ENCODE data around the gene NABP1. TPM values are rescaled to one million over a fixed set of nuclear protein-coding genes. Genes with fewer than 3 reads are reported as not detected.

NABP1 gene
- total RNA-seq, 4 donors from 2014 or later, result 13.8 to 50.3 (median 23.9) TPM

GRCh38 chr2:191693778-191694177 is 15.8 kb downstream of the NABP1 start:
- TF ChIP-seq POLR2A (IDR thresholded peaks at IDR 0.05), result no peak
- TF ChIP-seq, protein P1, sequence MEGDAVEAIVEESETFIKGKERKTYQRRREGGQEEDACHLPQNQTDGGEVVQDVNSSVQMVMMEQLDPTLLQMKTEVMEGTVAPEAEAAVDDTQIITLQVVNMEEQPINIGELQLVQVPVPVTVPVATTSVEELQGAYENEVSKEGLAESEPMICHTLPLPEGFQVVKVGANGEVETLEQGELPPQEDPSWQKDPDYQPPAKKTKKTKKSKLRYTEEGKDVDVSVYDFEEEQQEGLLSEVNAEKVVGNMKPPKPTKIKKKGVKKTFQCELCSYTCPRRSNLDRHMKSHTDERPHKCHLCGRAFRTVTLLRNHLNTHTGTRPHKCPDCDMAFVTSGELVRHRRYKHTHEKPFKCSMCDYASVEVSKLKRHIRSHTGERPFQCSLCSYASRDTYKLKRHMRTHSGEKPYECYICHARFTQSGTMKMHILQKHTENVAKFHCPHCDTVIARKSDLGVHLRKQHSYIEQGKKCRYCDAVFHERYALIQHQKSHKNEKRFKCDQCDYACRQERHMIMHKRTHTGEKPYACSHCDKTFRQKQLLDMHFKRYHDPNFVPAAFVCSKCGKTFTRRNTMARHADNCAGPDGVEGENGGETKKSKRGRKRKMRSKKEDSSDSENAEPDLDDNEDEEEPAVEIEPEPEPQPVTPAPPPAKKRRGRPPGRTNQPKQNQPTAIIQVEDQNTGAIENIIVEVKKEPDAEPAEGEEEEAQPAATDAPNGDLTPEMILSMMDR (IDR thresholded peaks at IDR 0.05), result no peak
- H3K9me3 ChIP-seq, result no peaks in the 10 kb centered on the region
- no peak overlapping the region for H3K4me3 ChIP-seq
- 59 to 100% methylated on average over 1 of the region's 1 CpG for WGBS, 2 donors
- H3K27me3 ChIP-seq, result no peaks in the 10 kb centered on the region
- H3K36me3 ChIP-seq, result no peaks in the 10 kb centered on the region
- no peak overlapping the region for H3K27ac ChIP-seq
- intact Hi-C loops (cut with DNase I), result loop anchor here (5.0 kb wide), 1 partner anchor 126 kb away; no protein-coding TSS in a partner anchor
- DNase-seq, result no peak
- peaks cover 0 to 37% (median 21%) of the 10 kb centered on the region in 3 donors for H3K4me1 ChIP-seq

DNA sequence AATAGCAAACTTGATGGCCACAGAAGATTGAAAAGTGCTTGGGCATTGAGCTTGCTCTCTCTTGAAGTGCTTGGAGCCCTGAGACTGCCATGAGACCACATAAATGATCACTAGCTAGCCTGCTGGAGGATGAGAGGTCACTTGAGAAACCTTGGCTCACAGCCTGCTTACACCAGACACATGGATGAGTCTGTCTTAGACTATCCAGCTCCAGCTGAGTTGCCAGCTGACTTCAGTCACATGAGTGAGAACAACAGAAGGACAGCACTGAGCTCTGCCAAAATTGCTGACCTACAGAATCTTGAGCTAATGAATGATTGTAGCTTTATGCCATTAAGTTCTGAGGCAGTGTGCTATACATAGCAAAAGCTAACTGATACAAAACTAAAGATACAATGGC is 18.1 kb downstream of the NABP1 start:
- Histone ChIP-seq H3K36me3 (no peaks in the 10 kb centered on the region), H3K27ac (no peak overlapping the region), H3K4me3 (no peak overlapping the region), H3K4me1 (peaks cover 0 to 14% (median 6%) of the 10 kb centered on the region in 3 donors), H3K9me3 (no peaks in the 10 kb centered on the region), H3K27me3 (no peaks in the 10 kb centered on the region)
- intact Hi-C loops (cut with DNase I), result no loop called here
- TF ChIP-seq, protein P1 (IDR thresholded peaks at IDR 0.05), result no peak
- no peak for TF ChIP-seq POLR2A (IDR thresholded peaks at IDR 0.05)
- no peak for DNase-seq

GRCh38 chr2:191696966-191697365 is 19.0 kb downstream of the NABP1 start:
- Histone ChIP-seq H3K4me3 (no peak overlapping the region), H3K27ac (no peak overlapping the region), H3K9me3 (no peaks in the 10 kb centered on the region), H3K27me3 (no peaks in the 10 kb centered on the region), H3K4me1 (peaks cover 0 to 5% (median 0%) of the 10 kb centered on the region in 3 donors), H3K36me3 (no peaks in the 10 kb centered on the region)
- DNase-seq, result no peak
- intact Hi-C loops (cut with DNase I), result no loop called here
- no peak for TF ChIP-seq POLR2A (IDR thresholded peaks at IDR 0.05)
- TF ChIP-seq, protein P1 (IDR thresholded peaks at IDR 0.05), result no peak

GRCh38 chr2:191697870-191698269 is 19.9 kb downstream of the NABP1 start:
- WGBS, 2 donors, result 91 to 96% methylated on average over 3 of the region's 3 CpGs

DNA sequence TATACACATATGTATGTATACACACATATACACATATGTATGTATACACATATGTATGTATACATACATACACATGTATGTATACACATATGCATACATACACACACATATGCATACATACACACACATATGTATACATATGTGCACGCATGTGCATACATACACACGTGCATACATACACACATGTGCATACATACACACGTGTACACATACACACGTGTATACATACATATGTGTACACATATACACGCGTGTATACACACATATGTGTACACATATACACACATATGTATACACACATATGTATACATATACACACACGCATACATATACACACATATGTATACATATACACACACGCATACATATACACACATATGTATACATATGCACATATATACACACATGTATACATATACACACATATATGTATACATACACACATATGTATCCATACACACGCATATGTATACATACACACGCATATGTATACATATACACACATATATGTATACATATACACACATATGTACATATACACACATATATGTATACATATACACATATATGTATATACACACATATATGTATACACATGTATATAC is 21.5 kb downstream of the NABP1 start:
- H3K27me3 ChIP-seq, result no peaks in the 10 kb centered on the region
- H3K4me3 ChIP-seq, result no peak overlapping the region
- no peak for TF ChIP-seq POLR2A (IDR thresholded peaks at IDR 0.05)
- TF ChIP-seq, protein P1 (IDR thresholded peaks at IDR 0.05), result no peak
- no peak for DNase-seq
- H3K27ac ChIP-seq, result no peak overlapping the region
- intact Hi-C loops (cut with DNase I), result no loop called here
- H3K36me3 ChIP-seq, result no peaks in the 10 kb centered on the region
- H3K4me1 ChIP-seq, result no peaks in the 10 kb centered on the region
- H3K9me3 ChIP-seq, result no peaks in the 10 kb centered on the region
- WGBS, 2 donors, result 76 to 83% methylated on average over 10 of the region's 10 CpGs

More at GRCh38 chr2:191697870-191698269, 19.9 kb downstream of the NABP1 start:
- TF ChIP-seq, protein P1 (IDR thresholded peaks at IDR 0.05), result no peak
- TF ChIP-seq POLR2A (IDR thresholded peaks at IDR 0.05), result no peak
- H3K27me3 ChIP-seq, result no peaks in the 10 kb centered on the region
- no peak overlapping the region for H3K4me3 ChIP-seq
- intact Hi-C loops (cut with DNase I), result no loop called here
- no peaks in the 10 kb centered on the region for H3K36me3 ChIP-seq
- H3K4me1 ChIP-seq, result no peaks in the 10 kb centered on the region
- DNase-seq, result no peak
- H3K27ac ChIP-seq, result no peak overlapping the region
- no peaks in the 10 kb centered on the region for H3K9me3 ChIP-seq

Data from esophagus squamous epithelium (tissue), 5 donors.